HepG2 (cell line): ENCODE results near the gene CTIF. TPM values are rescaled to one million over a fixed set of nuclear protein-coding genes. Genes with fewer than 3 reads are reported as not detected.

ENCODE experiments used
- DNMT1 ChIP-seq: sonication (generic); formaldehyde crosslinking; IDR thresholded peaks from 2 replicates; pipeline ENCODE4 v1.5.1; 2020; ENCODE audit warnings: mild to moderate bottlenecking, missing genetic modification reagents
- EZH2 ChIP-seq: conservative IDR thresholded peaks from 2 replicates; pipeline ENCODE4 v1.6.1; 2012; ENCODE audit warnings: mild to moderate bottlenecking, low read depth, low read length, moderate library complexity
- HMGA1 ChIP-seq: sonication (generic); formaldehyde crosslinking; conservative IDR thresholded peaks from 2 replicates; pipeline ENCODE4 v1.4.0; 2020; ENCODE audit warnings: missing genetic modification reagents
- HOXA3 ChIP-seq: sonication (generic); formaldehyde crosslinking; IDR thresholded peaks from 2 replicates; pipeline ENCODE4 v1.5.0; 2020; ENCODE audit warnings: missing genetic modification reagents
- JDP2 ChIP-seq: sonication (generic); formaldehyde crosslinking; IDR thresholded peaks from 2 replicates; pipeline ENCODE4 v1.8.1; 2022; ENCODE audit warnings: missing genetic modification reagents, borderline replicate concordance
- JUND ChIP-seq: sonication (generic); formaldehyde crosslinking; IDR thresholded peaks from 2 replicates; pipeline ENCODE4 v1.8.0; 2022; ENCODE audit warnings: mild to moderate bottlenecking, missing genetic modification reagents
- MATR3 ChIP-seq: sonication (generic); formaldehyde crosslinking; IDR thresholded peaks from 2 replicates; pipeline ENCODE4 v1.4.0; 2020; ENCODE audit warnings: missing genetic modification reagents
- MTA1 ChIP-seq: sonication (generic); formaldehyde crosslinking; IDR thresholded peaks from 2 replicates; pipeline ENCODE4 v1.4.0; 2020; ENCODE audit warnings: missing genetic modification reagents, mild to moderate bottlenecking, borderline replicate concordance
- REL ChIP-seq: sonication (generic); formaldehyde crosslinking; conservative IDR thresholded peaks from 2 replicates; pipeline ENCODE4 v1.8.0; 2022; ENCODE audit warnings: mild to moderate bottlenecking, missing genetic modification reagents, moderate library complexity
- SNRNP70 ChIP-seq: fragments of 200-400 bp; formaldehyde crosslinking; IDR thresholded peaks from 2 replicates; pipeline ENCODE4 v1.6.1; 2017; ENCODE audit warnings: mild to moderate bottlenecking, low read depth, low read length, moderate library complexity
- SRSF4 ChIP-seq: fragments of 200-400 bp; formaldehyde crosslinking; IDR thresholded peaks from one replicate; pipeline ENCODE4 v1.6.1; 2018; ENCODE audit warnings: mild to moderate bottlenecking, low read depth, low read length, moderate library complexity; ENCODE audit not compliant: poor library complexity, severe bottlenecking
- SSRP1 ChIP-seq: IDR thresholded peaks from 2 replicates; pipeline ENCODE4 v1.6.1; 2016; ENCODE audit warnings: control low read depth
- STAT5B ChIP-seq: sonication (generic); formaldehyde crosslinking; IDR thresholded peaks from 2 replicates; pipeline ENCODE4 v1.4.0; 2020; ENCODE audit warnings: missing genetic modification reagents
- SYNCRIP ChIP-seq: fragments of 200-400 bp; formaldehyde crosslinking; IDR thresholded peaks from 2 replicates; pipeline ENCODE4 v1.6.1; 2018; ENCODE audit warnings: mild to moderate bottlenecking, low read depth, low read length; ENCODE audit not compliant: insufficient read depth
- TEAD2 ChIP-seq: sonication (generic); formaldehyde crosslinking; IDR thresholded peaks from 2 replicates; pipeline ENCODE4 v1.9.0; 2021; ENCODE audit warnings: missing genetic modification reagents
- U2AF2 ChIP-seq: fragments of 200-400 bp; formaldehyde crosslinking; IDR thresholded peaks from 2 replicates; pipeline ENCODE4 v1.6.1; 2017; ENCODE audit warnings: low read depth, mild to moderate bottlenecking, low read length
- ZIK1 ChIP-seq: sonication (generic); formaldehyde crosslinking; IDR thresholded peaks from 2 replicates; pipeline ENCODE4 v1.5.0; 2020; ENCODE audit warnings: mild to moderate bottlenecking, low read depth, missing genetic modification reagents, borderline replicate concordance
- ZMYM4 ChIP-seq: sonication (generic); formaldehyde crosslinking; IDR thresholded peaks from 2 replicates; pipeline ENCODE4 v1.8.1; 2023; ENCODE audit warnings: mild to moderate bottlenecking, missing genetic modification reagents
- ZNF3 ChIP-seq: IDR thresholded peaks from 2 replicates; pipeline ENCODE4 v1.7.0; 2017; ENCODE audit warnings: inconsistent platforms
- ZNF484 ChIP-seq: sonication (generic); formaldehyde crosslinking; IDR thresholded peaks from 2 replicates; pipeline ENCODE4 v1.5.1; 2020; ENCODE audit warnings: mild to moderate bottlenecking, low read depth, missing genetic modification reagents, borderline replicate concordance
- ZNF556 ChIP-seq: sonication (generic); formaldehyde crosslinking; IDR thresholded peaks from 2 replicates; pipeline ENCODE4 v1.4.0; 2020; ENCODE audit warnings: mild to moderate bottlenecking, missing genetic modification reagents, borderline replicate concordance
- ZNF605 ChIP-seq: sonication (generic); formaldehyde crosslinking; IDR thresholded peaks from 2 replicates; pipeline ENCODE4 v1.8.0; 2022; ENCODE audit warnings: mild to moderate bottlenecking, missing genetic modification reagents
- ZNF672 ChIP-seq: sonication (generic); formaldehyde crosslinking; IDR thresholded peaks from 2 replicates; pipeline ENCODE4 v1.8.1; 2022; ENCODE audit warnings: missing genetic modification reagents
- ZNF746 ChIP-seq: sonication (generic); formaldehyde crosslinking; IDR thresholded peaks from 2 replicates; pipeline ENCODE4 v1.8.0; 2022; ENCODE audit warnings: mild to moderate bottlenecking, missing genetic modification reagents
- ZSCAN12 ChIP-seq: sonication (generic); formaldehyde crosslinking; IDR thresholded peaks from 2 replicates; pipeline ENCODE4 v1.9.0; 2021; ENCODE audit warnings: mild to moderate bottlenecking, missing genetic modification reagents
- ZSCAN20 ChIP-seq: sonication (generic); formaldehyde crosslinking; IDR thresholded peaks from 2 replicates; pipeline ENCODE4 v1.4.0; 2020; ENCODE audit warnings: missing genetic modification reagents, mild to moderate bottlenecking, borderline replicate concordance
- polyA plus RNA-seq, 8 experiments: library from polyadenylated mRNA; depleted of rRNA in 3 of 8; stranded (reverse) in 7 of 8; unstranded in 1 of 8; fragments of >200 nt; fragmentation: Illumina TruSeq in 4 of 8; extraction: Trizol in 4 of 8; gene quantifications; 2 replicates each; pipeline versions ENCODE4 v1.2.1 to v1.2.3, GENCODE V29; 2011 to 2016; ENCODE audit warnings: low read depth in 4 of 8, missing spikeins in 1 of 8, mixed read lengths in 1 of 8; ENCODE audit not compliant: insufficient read depth in 1 of 8
- total RNA-seq, 5 experiments: library from RNA; depleted of rRNA; stranded (reverse); fragments of >200 nt; fragmentation: Illumina TruSeq; extraction: Trizol; gene quantifications; 2 replicates each; pipeline ENCODE4 v1.2.3, GENCODE V29; 2016; ENCODE audit warnings: low read depth in 1 of 5
- TF ChIP-seq, protein P1 (sequence below): sonication (generic); formaldehyde crosslinking; IDR thresholded peaks from 2 replicates; pipeline ENCODE4 v1.5.1; 2020; ENCODE audit warnings: mild to moderate bottlenecking, missing genetic modification reagents
- TF ChIP-seq, protein P2 (sequence below): sonication (generic); formaldehyde crosslinking; IDR thresholded peaks from 2 replicates; pipeline ENCODE4 v1.9.0; 2021; ENCODE audit warnings: missing genetic modification reagents, borderline replicate concordance

The CTIF gene
- total and polyA plus RNA-seq, 2 of the 13 experiments (the other 11 are each of a cell fraction or from before 2014, with no cell fraction given), result 18.2 to 28.0 TPM

GRCh38 chr18:48896875-48897511, 358.2 kb downstream of the CTIF start (continued):
- TF ChIP-seq SRSF4, result no peak
- peak; percentile 67 for TF ChIP-seq HOXA3 (CRISPR knock-in tag)
- no peak for TF ChIP-seq U2AF2
- no peak for TF ChIP-seq ZIK1
- no peak for TF ChIP-seq STAT5B (CRISPR knock-in tag)
- TF ChIP-seq MATR3 (CRISPR knock-in tag), result no peak
- TF ChIP-seq, protein P1, sequence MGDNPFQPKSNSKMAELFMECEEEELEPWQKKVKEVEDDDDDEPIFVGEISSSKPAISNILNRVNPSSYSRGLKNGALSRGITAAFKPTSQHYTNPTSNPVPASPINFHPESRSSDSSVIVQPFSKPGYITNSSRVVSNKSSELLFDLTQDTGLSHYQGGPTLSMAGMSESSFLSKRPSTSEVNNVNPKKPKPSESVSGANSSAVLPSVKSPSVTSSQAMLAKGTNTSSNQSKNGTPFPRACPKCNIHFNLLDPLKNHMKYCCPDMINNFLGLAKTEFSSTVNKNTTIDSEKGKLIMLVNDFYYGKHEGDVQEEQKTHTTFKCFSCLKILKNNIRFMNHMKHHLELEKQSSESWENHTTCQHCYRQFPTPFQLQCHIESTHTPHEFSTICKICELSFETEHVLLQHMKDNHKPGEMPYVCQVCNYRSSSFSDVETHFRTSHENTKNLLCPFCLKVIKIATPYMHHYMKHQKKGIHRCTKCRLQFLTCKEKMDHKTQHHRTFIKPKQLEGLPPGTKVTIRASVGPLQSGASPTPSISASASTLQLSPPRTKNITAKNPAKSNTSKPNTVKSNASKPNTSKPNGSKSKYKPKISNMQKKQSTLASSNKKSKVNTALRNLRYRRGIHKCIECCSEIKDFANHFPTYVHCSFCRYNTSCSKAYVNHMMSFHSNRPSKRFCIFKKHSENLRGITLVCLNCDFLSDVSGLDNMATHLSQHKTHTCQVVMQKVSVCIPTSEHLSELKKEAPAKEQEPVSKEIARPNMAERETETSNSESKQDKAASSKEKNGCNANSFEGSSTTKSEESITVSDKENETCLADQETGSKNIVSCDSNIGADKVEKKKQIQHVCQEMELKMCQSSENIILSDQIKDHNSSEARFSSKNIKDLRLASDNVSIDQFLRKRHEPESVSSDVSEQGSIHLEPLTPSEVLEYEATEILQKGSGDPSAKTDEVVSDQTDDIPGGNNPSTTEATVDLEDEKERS (CRISPR knock-in tag), result 0 out of 2 replicates have a peak, but pooled peaks have one; percentile 20
- peak; percentile 80 for TF ChIP-seq ZMYM4
- no peak for TF ChIP-seq ZNF484 (CRISPR knock-in tag)
- no peak for TF ChIP-seq ZNF746
- TF ChIP-seq ZNF672 (CRISPR knock-in tag), result no peak
- no peak for TF ChIP-seq TEAD2 (CRISPR knock-in tag)
- 0 out of 2 replicates have a peak, but pooled peaks have one; percentile 54 for TF ChIP-seq MTA1 (CRISPR knock-in tag)
- TF ChIP-seq ZSCAN20, result no peak
- TF ChIP-seq JUND (CRISPR knock-in tag), result no peak
- no peak for TF ChIP-seq ZSCAN12
- TF ChIP-seq SYNCRIP, result no peak
- no peak for TF ChIP-seq HMGA1 (CRISPR knock-in tag)
- TF ChIP-seq SSRP1 (CRISPR knock-in tag), result no peak; the same call in 1 of the 2 replicates
- no peak for TF ChIP-seq DNMT1 (CRISPR knock-in tag)
- TF ChIP-seq REL (CRISPR knock-in tag), result no peak
- TF ChIP-seq EZH2, result no peak
- TF ChIP-seq ZNF3 (CRISPR knock-in tag), result no peak
- TF ChIP-seq, protein P2, sequence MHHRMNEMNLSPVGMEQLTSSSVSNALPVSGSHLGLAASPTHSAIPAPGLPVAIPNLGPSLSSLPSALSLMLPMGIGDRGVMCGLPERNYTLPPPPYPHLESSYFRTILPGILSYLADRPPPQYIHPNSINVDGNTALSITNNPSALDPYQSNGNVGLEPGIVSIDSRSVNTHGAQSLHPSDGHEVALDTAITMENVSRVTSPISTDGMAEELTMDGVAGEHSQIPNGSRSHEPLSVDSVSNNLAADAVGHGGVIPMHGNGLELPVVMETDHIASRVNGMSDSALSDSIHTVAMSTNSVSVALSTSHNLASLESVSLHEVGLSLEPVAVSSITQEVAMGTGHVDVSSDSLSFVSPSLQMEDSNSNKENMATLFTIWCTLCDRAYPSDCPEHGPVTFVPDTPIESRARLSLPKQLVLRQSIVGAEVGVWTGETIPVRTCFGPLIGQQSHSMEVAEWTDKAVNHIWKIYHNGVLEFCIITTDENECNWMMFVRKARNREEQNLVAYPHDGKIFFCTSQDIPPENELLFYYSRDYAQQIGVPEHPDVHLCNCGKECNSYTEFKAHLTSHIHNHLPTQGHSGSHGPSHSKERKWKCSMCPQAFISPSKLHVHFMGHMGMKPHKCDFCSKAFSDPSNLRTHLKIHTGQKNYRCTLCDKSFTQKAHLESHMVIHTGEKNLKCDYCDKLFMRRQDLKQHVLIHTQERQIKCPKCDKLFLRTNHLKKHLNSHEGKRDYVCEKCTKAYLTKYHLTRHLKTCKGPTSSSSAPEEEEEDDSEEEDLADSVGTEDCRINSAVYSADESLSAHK (CRISPR knock-in tag), result no peak
- no peak for TF ChIP-seq SNRNP70
- no peak for TF ChIP-seq JDP2 (CRISPR knock-in tag)
- peak; percentile 54; the same call in 1 of the 2 replicates for TF ChIP-seq ZNF556 (CRISPR knock-in tag)
- peak; percentile 72 for TF ChIP-seq ZNF605 (CRISPR knock-in tag)
